ENCODE data around the gene SF3B2. TPM values are rescaled to one million over a fixed set of nuclear protein-coding genes. Genes with fewer than 3 reads are reported as not detected.
A peak's percentile ranks its signal among the peaks of the same experiment; 100 is the strongest.

The SF3B2 gene
- total RNA-seq, 1 donor from 2014 or later = 204 TPM

DNA sequence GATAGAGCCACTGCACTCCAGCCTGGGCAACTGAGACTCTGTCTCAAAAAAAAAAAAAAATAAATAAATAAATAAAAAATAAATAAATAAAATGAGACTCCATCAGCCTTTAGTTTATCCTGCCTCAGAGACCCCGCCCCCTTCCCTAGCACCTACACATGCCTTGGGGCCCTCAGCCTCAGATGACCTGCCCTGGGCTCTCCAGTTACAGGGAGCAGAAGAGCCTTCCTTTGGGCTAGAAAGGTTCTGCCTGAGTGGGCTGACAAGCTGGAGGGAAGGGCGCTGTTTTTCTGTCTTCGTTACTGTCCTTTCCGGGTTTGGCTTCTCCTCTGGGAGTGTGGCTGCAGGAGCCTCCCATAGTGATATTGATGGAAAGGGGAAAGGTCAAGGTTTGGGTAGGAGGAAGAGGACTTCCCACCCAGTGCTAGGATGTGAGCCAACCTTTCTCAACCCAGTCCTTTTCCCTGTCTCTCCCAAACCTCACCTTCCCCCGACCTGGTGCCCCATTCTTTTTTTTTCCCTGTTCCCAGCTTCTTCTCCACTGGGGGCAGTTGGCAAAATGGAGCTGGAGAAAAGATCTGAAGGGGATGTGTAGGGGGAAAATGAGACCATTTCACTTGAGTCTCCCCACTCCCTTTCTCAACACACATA lies 1.5 kb upstream of the SF3B2 start:
- no peak overlapping the region for H3K4me3 ChIP-seq (ENCODE audit: low read depth, low read length)
- TF ChIP-seq, protein P1, sequence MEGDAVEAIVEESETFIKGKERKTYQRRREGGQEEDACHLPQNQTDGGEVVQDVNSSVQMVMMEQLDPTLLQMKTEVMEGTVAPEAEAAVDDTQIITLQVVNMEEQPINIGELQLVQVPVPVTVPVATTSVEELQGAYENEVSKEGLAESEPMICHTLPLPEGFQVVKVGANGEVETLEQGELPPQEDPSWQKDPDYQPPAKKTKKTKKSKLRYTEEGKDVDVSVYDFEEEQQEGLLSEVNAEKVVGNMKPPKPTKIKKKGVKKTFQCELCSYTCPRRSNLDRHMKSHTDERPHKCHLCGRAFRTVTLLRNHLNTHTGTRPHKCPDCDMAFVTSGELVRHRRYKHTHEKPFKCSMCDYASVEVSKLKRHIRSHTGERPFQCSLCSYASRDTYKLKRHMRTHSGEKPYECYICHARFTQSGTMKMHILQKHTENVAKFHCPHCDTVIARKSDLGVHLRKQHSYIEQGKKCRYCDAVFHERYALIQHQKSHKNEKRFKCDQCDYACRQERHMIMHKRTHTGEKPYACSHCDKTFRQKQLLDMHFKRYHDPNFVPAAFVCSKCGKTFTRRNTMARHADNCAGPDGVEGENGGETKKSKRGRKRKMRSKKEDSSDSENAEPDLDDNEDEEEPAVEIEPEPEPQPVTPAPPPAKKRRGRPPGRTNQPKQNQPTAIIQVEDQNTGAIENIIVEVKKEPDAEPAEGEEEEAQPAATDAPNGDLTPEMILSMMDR (conservative IDR thresholded peaks at IDR 0.05; ENCODE audit: low read depth, low read length) = no peak
- no peak for DNase-seq (ENCODE audit: low read depth)

DNA sequence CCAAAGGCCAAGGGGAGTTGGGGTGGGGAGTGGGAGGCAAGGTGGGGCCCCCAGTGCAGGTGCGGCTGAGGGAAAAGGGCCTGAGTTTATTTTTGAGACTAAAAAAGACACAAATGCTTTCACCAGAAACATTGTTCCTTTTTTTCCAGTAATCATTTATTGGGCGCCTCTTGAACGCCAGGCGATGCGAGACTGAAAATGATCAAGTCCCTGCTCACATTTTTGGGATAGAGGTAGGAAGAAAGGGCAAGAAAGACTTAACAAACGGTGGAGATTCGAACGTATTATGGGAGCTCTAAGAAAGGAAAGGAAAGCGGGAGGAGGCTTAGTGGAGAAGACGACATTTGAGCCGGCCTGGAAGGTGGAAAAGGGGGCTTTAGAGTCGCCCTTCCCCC lies 796 bp upstream of the SF3B2 start:
- no peak for DNase-seq (ENCODE audit: low read depth)
- TF ChIP-seq, protein P1 (conservative IDR thresholded peaks at IDR 0.05; ENCODE audit: low read depth, low read length) = no peak
- H3K4me3 ChIP-seq (ENCODE audit: low read depth, low read length) = peak overlapping the region; percentile 95

DNA sequence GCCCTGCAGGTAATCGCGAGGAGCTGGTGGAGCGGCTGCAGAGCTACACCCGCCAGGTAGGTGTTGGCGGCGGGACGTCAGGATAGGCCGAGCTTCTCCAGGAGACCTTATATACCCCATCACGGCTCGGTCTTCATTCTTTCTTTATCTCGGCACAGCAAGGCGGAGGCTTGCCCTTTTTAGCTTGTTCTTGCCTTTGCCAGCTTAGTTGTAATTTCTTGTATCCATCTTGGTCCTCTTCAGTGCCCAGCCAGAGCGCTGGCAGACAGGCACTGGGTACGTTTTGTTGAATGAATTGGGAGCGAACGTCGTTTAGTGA lies 459 bp downstream of the SF3B2 start:
- H3K4me3 ChIP-seq (ENCODE audit: low read depth, low read length) = peak overlapping the region; percentile 95
- TF ChIP-seq, protein P1 (conservative IDR thresholded peaks at IDR 0.05; ENCODE audit: low read depth, low read length) = no peak
- no peak for DNase-seq (ENCODE audit: low read depth)

DNA sequence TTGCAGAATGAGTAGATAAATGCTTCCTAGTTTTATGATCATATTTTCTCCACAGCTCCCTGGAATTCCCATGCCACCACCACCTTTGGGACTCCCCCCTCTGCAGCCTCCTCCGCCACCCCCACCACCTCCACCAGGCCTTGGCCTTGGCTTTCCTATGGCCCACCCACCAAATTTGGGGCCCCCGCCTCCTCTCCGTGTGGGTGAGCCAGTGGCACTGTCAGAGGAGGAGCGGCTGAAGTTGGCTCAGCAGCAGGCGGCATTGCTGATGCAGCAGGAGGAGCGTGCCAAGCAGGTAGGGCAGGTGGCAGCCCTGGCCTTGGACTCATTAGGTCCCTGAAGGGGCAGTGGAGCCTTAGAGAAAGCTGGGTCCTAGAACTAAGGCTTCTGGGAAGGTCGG lies 2.9 kb downstream of the SF3B2 start:
- no peak overlapping the region for H3K4me3 ChIP-seq (ENCODE audit: low read depth, low read length)
- DNase-seq (ENCODE audit: low read depth) = no peak
- TF ChIP-seq, protein P1 (conservative IDR thresholded peaks at IDR 0.05; ENCODE audit: low read depth, low read length) = no peak

DNA sequence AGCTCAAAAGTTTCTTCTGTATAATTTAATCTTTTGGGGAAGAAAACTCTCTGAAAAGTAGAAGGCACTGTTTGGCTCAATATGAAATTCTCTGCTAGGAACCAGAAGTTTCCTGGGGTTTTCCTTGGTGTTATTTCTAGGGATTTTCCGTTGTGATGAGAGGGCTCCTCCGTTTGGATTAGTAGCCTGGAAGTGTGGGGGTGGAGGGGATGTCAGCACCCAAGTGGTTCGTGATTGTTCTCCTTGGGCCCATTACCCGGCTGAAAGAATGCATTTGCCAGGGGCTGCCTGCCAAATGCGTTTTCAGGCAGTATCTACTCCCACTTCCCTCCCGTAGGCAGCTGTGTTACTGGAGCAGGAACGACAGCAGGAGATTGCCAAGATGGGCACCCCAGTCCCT lies 4.3 kb downstream of the SF3B2 start:
- no peak for DNase-seq (ENCODE audit: low read depth)
- TF ChIP-seq, protein P1 (conservative IDR thresholded peaks at IDR 0.05; ENCODE audit: low read depth, low read length) = no peak
- H3K4me3 ChIP-seq (ENCODE audit: low read depth, low read length) = no peak overlapping the region

DNA sequence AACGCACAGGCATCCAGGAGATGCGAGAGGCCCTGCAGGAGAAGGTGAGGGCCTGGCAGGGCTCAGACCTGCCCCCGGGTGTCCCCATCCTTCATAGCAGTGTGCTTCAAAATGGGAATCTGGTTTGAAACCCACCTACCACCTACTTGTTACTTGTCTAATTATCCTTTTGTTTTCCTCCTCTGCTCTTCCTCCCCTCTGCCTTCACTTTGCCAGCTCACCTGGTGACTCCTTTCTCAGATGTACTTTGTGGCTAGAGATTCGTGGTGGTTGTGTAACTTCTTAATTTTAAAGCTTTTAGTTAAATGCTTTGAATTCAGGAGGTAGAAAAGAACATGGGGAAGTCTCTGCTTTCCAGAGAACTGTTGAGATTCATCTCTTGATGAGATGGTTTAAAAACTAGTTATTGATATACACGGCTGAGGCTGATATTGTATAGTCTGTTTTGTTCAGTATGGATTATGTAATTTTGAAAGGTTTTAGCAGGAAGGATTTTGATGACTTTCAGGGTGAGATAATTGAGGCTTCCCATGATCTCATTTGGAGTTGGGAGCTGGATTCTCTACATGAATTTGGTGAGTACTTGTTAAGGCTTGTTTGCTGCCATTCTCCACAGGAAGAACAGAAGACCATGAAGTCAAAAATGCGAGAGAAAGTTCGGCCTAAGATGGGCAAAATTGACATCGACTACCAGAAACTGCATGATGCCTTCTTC lies 8.0 kb downstream of the SF3B2 start:
- DNase-seq (ENCODE audit: low read depth) = no peak
- TF ChIP-seq, protein P1 (conservative IDR thresholded peaks at IDR 0.05; ENCODE audit: low read depth, low read length) = no peak
- H3K4me3 ChIP-seq (ENCODE audit: low read depth, low read length) = no peak overlapping the region

DNA sequence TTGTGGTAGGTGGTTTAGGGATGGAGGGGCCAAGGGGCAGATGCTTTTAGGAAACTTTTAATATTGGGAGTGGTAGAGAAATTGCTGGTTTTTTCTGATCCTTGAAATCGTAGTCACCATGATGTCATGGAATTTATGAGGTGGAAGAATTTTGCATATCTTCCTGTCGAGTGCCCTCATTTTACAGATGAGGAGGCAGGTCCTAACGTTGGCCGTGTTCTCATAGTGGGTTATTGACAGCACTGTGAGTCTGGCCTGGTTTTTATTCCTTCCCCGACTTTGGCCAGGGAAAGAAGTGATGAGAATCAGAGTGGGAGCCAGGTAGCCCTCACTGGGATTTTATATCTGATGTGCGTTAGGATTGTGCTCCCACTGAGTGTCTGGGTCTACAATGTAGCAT lies 9.1 kb downstream of the SF3B2 start:
- DNase-seq (ENCODE audit: low read depth) = no peak
- no peak overlapping the region for H3K4me3 ChIP-seq (ENCODE audit: low read depth, low read length)
- TF ChIP-seq, protein P1 (conservative IDR thresholded peaks at IDR 0.05; ENCODE audit: low read depth, low read length) = no peak

Measured in epithelial cell of proximal tubule (primary cell).